Measurements from ENCODE around the gene TUBGCP6.

The TUBGCP6 gene

DNA sequence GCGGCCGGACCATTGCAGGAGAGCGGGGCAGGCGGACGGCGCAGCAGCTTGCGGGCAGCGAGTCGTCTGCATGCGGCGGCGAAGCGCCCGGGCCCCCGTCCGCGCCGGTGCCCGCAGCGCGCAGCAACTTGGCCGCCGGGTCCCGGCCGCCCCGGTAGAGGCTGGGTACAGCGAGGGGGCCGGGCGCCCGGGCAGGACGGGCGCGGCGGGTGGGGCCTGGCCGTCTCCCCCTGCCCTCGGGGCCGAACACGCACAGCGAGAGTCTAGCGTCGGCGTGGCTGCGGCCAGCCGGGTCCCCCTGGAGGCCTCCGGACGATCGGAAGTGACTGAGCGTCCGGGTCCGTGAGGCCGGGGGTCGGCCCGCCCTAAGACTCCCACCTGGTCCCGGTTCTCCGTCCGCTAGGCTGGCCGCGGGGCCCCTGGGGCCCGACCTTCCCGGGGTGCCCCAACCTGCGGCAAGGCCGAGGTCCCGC is 59.9 kb downstream of the TUBGCP6 start:
- peaks cover under 1% of the 10 kb centered on the region for H3K27me3 ChIP-seq (replicated peaks; ENCODE audit: control insufficient read depth, insufficient read depth, low read length)
- DNase-seq (ENCODE audit: low read depth): no peak

DNA sequence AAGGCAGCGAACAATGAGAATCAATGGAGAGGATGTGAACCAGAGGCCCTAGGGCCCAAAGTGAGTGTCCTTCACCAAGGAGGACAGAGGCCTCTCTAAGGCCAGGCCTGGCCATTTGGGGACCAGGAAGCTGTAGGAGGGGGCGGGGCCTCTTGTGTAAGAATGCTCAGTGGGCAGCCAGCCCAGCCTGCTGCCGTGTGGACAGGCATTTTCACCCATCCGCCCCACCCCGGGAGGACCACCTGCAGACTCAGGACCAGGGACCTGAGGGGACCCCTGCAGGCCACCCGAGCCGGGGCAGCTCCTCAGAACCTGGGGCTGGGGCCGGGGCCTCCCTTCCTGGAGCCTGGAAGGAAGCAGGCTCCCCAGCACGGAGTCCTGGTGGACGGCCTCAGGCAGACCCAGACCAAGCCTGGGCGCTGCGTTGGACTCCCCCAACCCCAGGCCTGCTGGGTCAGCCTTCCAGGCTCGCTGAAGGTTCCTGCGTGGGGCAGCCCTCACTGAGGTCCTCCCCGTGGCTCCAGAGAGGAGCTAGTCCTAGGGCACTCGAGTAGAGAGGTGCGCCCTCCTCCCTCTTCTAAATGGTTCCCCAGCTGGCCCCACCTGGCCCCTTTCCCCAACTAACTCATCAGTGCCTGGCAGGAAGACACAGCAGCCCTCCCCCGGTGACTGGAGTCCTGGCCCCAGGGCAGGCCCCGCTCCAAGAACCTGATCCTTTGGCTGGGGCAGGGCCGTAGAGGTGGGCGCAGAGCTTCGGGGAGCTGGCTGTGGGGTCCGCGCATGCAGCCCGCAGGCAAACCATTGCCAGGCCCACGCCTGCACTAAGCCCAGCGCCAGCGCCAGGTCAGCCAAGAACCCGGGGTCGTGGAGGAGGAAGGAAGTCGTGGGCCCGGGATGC is 60.6 kb downstream of the TUBGCP6 start:
- Histone ChIP-seq H3K27me3 (replicated peaks; ENCODE audit: control insufficient read depth, insufficient read depth, low read length) (peaks cover 7% of the 10 kb centered on the region), H3K36me3 (ENCODE audit: control insufficient read depth, insufficient read depth, low read length, severe bottlenecking) (peaks cover 5% of the 10 kb centered on the region), H3K9me3 (ENCODE audit: control insufficient read depth, low read length) (no peaks in the 10 kb centered on the region), H3K4me1 (ENCODE audit: control insufficient read depth, insufficient read depth, low read length) (peaks cover 12% of the 10 kb centered on the region), H3K4me3 (ENCODE audit: low read length) (no peak overlapping the region), H3K9ac (ENCODE audit: low read length) (no peak overlapping the region)
- DNase-seq (ENCODE audit: low read depth): peak; percentile 67

More for the DNA sequence above, 59.9 kb downstream of the TUBGCP6 start:
- Histone ChIP-seq H3K9ac (ENCODE audit: low read length) (peak overlapping the region; percentile 87), H3K36me3 (ENCODE audit: control insufficient read depth, insufficient read depth, low read length, severe bottlenecking) (peaks cover 5% of the 10 kb centered on the region), H3K9me3 (ENCODE audit: control insufficient read depth, low read length) (no peaks in the 10 kb centered on the region), H3K4me3 (ENCODE audit: low read length) (peak overlapping the region; percentile 80), H3K4me1 (ENCODE audit: control insufficient read depth, insufficient read depth, low read length) (peaks cover 15% of the 10 kb centered on the region)

DNA sequence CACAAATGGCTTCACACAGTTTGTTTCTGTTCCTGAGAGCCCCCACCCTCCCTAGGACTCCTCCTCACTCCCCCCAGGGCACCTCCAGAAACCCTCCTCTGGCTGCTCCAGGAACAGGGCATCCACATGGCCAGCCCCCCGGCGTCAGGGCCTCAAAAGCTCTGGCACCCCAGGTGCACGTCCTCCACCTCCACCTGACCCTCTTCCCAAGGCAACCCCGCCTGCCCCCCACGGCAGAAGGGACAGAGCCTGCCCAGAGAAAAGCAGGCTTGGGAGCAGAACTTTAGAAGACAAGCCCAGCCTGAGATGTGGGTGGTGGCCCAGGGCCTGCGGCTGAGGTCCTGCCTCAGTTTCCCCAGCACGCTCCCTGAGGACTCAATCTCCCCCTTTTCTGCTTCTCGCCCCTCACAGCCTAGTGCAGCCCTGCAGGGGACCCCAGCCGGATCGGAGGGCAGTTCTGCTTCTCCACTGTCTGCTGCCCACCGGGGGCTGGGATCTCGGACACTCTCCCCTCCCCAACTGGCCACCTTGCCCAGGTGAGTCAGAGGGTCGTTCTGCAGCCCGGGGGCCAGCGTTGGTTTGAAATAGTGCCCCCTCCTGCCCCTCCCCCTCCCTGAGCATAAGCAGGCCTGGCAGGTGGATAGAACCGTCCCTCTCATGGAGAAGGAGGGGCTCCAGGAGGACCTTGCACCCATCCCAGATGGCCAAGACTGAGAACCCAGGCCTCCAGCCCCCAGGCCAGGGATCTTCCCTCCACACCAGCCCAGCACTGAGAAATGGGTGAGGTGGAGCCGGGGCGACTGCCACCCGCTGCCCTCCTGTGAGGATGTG is 61.5 kb downstream of the TUBGCP6 start:
- H3K9me3 ChIP-seq (ENCODE audit: control insufficient read depth, low read length): no peaks in the 10 kb centered on the region
- peaks cover 12% of the 10 kb centered on the region for H3K4me1 ChIP-seq (ENCODE audit: control insufficient read depth, insufficient read depth, low read length)
- H3K4me3 ChIP-seq (ENCODE audit: low read length): no peak overlapping the region
- DNase-seq (ENCODE audit: low read depth): no peak
- H3K27me3 ChIP-seq (replicated peaks; ENCODE audit: control insufficient read depth, insufficient read depth, low read length): peaks cover 9% of the 10 kb centered on the region
- H3K36me3 ChIP-seq (ENCODE audit: control insufficient read depth, insufficient read depth, low read length, severe bottlenecking): peaks cover under 1% of the 10 kb centered on the region
- no peak overlapping the region for H3K9ac ChIP-seq (ENCODE audit: low read length)

DNA sequence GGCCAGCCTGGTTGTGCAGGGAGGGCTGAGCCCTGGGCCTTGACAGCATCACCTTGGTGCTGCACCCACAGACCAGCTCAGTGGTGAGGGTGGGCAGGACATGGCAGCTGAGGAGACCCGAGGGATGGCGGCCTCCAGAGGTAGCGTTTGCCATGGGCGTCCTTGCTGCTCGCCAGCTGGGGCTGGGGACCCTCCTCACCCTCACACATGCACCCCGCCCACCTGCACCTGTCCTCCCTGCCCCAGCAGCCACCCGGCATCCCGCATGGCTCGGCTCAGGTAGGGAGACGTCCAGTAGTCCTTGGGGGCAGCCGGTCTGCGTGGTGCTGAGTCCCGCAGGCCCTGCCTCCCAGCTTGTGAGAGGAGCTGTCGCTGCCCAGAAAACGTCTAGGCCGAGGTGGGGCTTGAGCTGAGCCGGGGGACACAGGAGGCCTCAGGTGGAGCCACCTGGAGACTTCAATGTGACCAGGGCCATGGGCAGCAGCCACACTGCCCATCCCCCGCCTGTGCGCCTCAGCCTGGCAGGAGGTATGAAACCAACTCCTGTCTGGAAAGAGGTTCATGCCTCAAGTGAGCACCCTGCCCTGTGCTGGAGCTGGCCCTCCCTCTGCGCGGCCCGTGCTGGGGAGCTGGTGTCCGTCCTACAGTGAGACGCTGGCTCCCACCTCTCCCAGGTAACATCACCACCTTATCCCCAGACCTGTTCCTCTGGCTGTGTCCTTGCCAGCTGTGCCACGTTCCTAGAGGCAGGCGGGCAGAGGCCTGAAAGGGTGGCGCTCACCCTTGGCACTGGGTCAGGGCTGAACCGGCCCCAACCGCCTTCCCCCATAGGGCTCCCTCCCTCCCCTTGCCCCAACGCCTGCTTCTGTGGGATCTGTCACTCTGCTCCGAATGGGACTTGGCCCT is 62.4 kb downstream of the TUBGCP6 start:
- DNase-seq (ENCODE audit: low read depth): no peak
- H3K9ac ChIP-seq (ENCODE audit: low read length): no peak overlapping the region
- H3K27me3 ChIP-seq (replicated peaks; ENCODE audit: control insufficient read depth, insufficient read depth, low read length): peaks cover 12% of the 10 kb centered on the region
- H3K4me3 ChIP-seq (ENCODE audit: low read length): no peak overlapping the region
- peaks cover 11% of the 10 kb centered on the region for H3K4me1 ChIP-seq (ENCODE audit: control insufficient read depth, insufficient read depth, low read length)
- no peaks in the 10 kb centered on the region for H3K36me3 ChIP-seq (ENCODE audit: control insufficient read depth, insufficient read depth, low read length, severe bottlenecking)
- H3K9me3 ChIP-seq (ENCODE audit: control insufficient read depth, low read length): no peaks in the 10 kb centered on the region

DNA sequence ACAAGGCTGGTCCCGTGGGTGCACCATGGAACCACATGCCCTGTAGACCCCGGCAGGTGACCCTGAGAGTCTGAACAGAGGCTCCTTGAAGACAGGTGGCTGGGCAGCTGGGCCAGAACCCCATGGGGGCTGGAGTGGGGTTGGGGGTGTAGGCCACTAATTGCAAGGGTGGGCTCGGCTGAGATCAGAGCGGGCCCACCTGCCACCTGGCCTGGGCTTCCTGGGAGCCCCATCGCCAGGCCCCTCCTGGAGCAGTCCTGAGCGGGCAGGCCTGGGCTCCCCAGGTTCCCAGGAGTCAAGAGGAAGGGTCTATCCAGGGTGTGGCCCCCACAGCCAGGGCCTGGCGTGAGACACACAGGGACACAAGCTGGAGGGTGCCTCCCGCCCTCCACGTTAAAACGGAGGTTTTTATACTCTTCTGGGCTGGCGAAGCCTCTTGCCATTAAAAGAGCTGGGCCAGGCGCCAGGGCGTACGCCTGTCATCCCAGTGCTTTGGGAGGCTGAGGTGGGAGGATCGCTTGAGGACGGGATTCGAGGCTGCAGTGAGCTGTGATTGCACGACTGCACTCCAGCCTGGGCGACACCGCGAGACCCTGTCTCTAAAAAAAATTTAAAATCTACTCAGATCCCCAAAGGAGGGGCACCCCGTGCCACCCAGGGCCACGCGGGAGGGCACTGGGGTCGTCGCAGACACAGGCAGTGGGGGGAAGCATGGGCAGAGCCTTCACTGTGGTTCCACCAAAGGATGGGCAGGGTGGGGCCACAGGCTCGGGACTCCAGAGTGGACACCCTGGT is 63.9 kb downstream of the TUBGCP6 start:
- Histone ChIP-seq H3K9me3 (ENCODE audit: control insufficient read depth, low read length) (no peaks in the 10 kb centered on the region), H3K4me3 (ENCODE audit: low read length) (no peak overlapping the region), H3K9ac (ENCODE audit: low read length) (no peak overlapping the region), H3K4me1 (ENCODE audit: control insufficient read depth, insufficient read depth, low read length) (peaks cover 6% of the 10 kb centered on the region), H3K36me3 (ENCODE audit: control insufficient read depth, insufficient read depth, low read length, severe bottlenecking) (no peaks in the 10 kb centered on the region), H3K27me3 (replicated peaks; ENCODE audit: control insufficient read depth, insufficient read depth, low read length) (peaks cover 17% of the 10 kb centered on the region)
- DNase-seq (ENCODE audit: low read depth): no peak

DNA sequence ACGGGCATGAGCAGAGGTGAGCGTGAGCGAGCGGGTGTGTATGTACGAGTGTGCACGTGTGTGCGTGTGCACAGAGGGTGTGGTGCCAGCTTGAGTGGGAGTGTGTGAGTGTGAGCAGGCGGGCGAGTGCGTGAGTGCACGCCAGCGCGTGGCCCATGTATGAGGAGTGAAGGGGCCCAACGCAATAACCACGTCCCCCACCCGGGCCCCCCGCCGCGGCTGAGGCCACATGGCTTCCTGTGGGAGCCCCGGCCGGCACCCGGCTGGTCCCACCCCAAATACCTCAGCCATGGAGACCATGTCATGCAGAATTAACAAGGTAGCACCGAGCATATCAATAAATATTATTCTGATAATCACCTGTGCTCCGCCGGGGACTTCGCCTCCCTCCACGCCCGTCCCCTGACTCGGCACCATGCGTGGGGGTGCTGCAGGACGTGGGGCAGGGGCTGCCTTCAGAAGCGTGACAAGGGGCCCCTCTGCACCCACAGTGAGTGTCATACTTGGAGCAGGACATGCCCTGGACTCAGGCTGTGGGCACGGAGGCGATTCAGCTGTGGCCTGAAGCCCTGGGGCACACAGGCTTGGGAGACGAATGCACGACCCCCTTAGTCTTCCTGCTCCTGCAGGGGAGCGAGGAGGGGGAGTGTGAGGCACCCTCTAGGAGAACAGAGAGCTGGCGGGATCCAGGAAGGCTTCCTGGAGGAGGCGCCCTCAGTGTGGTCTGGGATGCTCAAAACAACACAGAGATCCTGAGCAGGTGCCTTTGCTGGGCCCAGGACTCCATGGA is 64.7 kb downstream of the TUBGCP6 start:
- Histone ChIP-seq H3K4me1 (ENCODE audit: control insufficient read depth, insufficient read depth, low read length) (peaks cover 2% of the 10 kb centered on the region), H3K9me3 (ENCODE audit: control insufficient read depth, low read length) (no peaks in the 10 kb centered on the region), H3K4me3 (ENCODE audit: low read length) (no peak overlapping the region), H3K9ac (ENCODE audit: low read length) (no peak overlapping the region), H3K36me3 (ENCODE audit: control insufficient read depth, insufficient read depth, low read length, severe bottlenecking) (no peaks in the 10 kb centered on the region), H3K27me3 (replicated peaks; ENCODE audit: control insufficient read depth, insufficient read depth, low read length) (peaks cover 21% of the 10 kb centered on the region)
- DNase-seq (ENCODE audit: low read depth): no peak

DNA sequence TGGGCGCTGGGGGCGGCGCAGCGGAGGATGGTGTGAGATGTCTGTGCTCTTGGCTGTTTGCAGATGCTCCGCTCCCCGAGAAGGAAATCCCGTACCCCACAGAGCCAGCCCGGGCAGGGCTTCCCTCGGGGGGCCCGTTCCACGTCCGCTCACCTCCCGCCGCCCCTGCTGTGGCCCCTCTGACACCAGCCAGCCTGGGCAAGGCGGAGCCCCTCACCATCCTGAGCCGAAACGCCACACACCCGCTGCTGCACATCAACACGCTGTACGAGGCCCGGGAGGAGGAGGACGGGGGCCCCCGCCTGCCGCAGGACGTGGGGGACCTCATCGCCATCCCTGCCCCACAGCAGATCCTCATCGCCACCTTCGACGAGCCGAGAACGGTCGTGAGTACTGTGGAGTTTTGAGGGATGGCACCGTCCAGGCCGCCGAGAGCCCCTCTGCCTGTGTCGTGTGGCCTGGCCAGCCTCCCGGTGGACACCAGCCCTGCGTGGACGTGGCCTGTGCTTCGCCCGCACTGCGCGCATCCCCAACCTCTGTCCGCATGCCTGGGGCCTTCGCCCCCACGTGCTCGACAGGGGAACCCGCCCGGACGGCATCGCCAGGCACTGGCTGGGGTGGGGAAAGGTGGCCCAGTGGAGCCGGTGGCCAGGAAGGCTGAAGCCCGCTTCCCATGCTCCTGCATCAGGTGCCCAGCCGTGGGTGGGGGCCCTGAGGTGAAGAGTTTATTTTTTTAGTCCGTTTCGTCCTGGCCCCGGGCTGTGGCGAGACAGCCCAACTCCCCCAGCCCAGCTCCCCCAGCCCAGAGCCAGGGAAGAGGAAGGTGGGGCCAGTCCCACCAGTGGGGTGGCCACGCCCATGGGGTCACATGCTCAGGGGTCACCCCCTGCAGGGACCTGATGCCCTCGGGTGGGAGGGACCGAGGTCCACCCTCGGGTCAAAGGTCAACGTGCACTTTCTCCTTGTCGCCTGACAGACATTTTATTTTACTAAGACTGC is 65.7 kb downstream of the TUBGCP6 start:
- no peak for DNase-seq (ENCODE audit: low read depth)
- H3K9me3 ChIP-seq (ENCODE audit: control insufficient read depth, low read length): no peaks in the 10 kb centered on the region
- no peaks in the 10 kb centered on the region for H3K36me3 ChIP-seq (ENCODE audit: control insufficient read depth, insufficient read depth, low read length, severe bottlenecking)
- H3K9ac ChIP-seq (ENCODE audit: low read length): no peak overlapping the region
- peaks cover 25% of the 10 kb centered on the region for H3K27me3 ChIP-seq (replicated peaks; ENCODE audit: control insufficient read depth, insufficient read depth, low read length)
- peaks cover 2% of the 10 kb centered on the region for H3K4me1 ChIP-seq (ENCODE audit: control insufficient read depth, insufficient read depth, low read length)
- H3K4me3 ChIP-seq (ENCODE audit: low read length): no peak overlapping the region

DNA sequence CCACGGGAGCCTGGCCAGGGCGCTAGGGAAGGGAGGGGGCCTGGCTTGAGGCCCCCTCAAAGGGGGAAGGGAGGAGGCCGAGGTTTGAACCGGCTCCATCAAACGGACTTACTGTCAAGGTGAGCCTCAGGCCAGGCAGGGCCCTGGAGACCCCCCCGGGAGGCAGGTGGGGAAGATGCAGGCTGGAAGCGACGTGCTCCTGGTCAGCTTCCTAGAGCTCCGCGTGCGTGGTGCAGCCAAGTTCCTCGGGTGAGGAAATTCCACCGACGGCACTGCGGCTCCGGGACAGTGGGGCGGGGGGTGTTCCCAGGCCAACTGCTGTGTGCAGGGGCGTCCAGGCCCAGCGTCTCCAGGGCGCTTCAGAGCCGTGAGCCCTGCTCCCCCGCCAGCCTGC is 66.4 kb downstream of the TUBGCP6 start:
- Histone ChIP-seq H3K27me3 (replicated peaks; ENCODE audit: control insufficient read depth, insufficient read depth, low read length) (peaks cover 25% of the 10 kb centered on the region), H3K9me3 (ENCODE audit: control insufficient read depth, low read length) (no peaks in the 10 kb centered on the region), H3K36me3 (ENCODE audit: control insufficient read depth, insufficient read depth, low read length, severe bottlenecking) (no peaks in the 10 kb centered on the region), H3K9ac (ENCODE audit: low read length) (no peak overlapping the region), H3K4me3 (ENCODE audit: low read length) (no peak overlapping the region), H3K4me1 (ENCODE audit: control insufficient read depth, insufficient read depth, low read length) (no peaks in the 10 kb centered on the region)
- no peak for DNase-seq (ENCODE audit: low read depth)

All from adipocyte (in vitro differentiated cells).